ENCODE measurements around the gene MDM1. TPM values are rescaled to one million over a fixed set of nuclear protein-coding genes. Genes with fewer than 3 reads are reported as not detected.

The MDM1 gene
- total and polyA plus RNA-seq, 10 donors = 13.5 to 38.9 (median 21.9) TPM

- intact Hi-C loops (cut with DNase I; ENCODE audit: low total_unique reads) = no loop called here
- H3K36me3 ChIP-seq = no peaks in the 10 kb centered on the region
- TF ChIP-seq CTCF (IDR thresholded peaks at IDR 0.05 in 8 of 11, conservative IDR thresholded peaks at IDR 0.05 in 3 of 11) (no peak), POLR2A (IDR thresholded peaks at IDR 0.05) (no peak), POLR2AphosphoS5 (IDR thresholded peaks at IDR 0.05) (no peak)
- no peak overlapping the region for H3K4me3 ChIP-seq
- DNase-seq = no peak
- 84 to 98% (median 89%) methylated on average over 3 of the region's 3 CpGs for WGBS, 5 donors
- H3K27ac ChIP-seq = peak overlapping the region in 2 of 8 donors; percentile 55 to 93
- peaks cover 5 to 98% (median 68%) of the 10 kb centered on the region in 6 donors for H3K4me1 ChIP-seq
- no peaks in the 10 kb centered on the region for H3K27me3 ChIP-seq (replicated peaks in 1 of 7)
- H3K9me3 ChIP-seq = no peaks in the 10 kb centered on the region
Observed at GRCh38 chr12:68370667-68371066, 38.5 kb upstream of the MDM1 start.

GRCh38 chr12:68370006-68370590 lies 37.9 kb upstream of the MDM1 start:
- Histone ChIP-seq H3K9me3 (no peaks in the 10 kb centered on the region), H3K27ac (peak overlapping the region in 3 of 8 donors; percentile 13 to 93 (median 55)), H3K27me3 (replicated peaks in 1 of 7) (no peaks in the 10 kb centered on the region), H3K36me3 (no peaks in the 10 kb centered on the region), H3K4me1 (peaks cover 9 to 98% (median 73%) of the 10 kb centered on the region in 6 donors), H3K4me3 (no peak overlapping the region)
- no peak for DNase-seq
- intact Hi-C loops (cut with DNase I; ENCODE audit: low total_unique reads) = no loop called here
- no peak for TF ChIP-seq POLR2A (IDR thresholded peaks at IDR 0.05)
- no peak for TF ChIP-seq CTCF (IDR thresholded peaks at IDR 0.05 in 8 of 11, conservative IDR thresholded peaks at IDR 0.05 in 3 of 11)
- TF ChIP-seq POLR2AphosphoS5 (IDR thresholded peaks at IDR 0.05) = no peak
- WGBS, 5 donors = 71 to 81% (median 74%) methylated on average over 5 to 8 of the region's 8 CpGs

- intact Hi-C loops (cut with DNase I; ENCODE audit: low total_unique reads) = no loop called here
- Histone ChIP-seq H3K27me3 (replicated peaks in 1 of 7) (no peaks in the 10 kb centered on the region), H3K4me3 (peak overlapping the region in 1 of 8 donors; percentile 13), H3K36me3 (no peaks in the 10 kb centered on the region), H3K9me3 (no peaks in the 10 kb centered on the region), H3K27ac (peak overlapping the region in 7 of 8 donors; percentile 4 to 93 (median 87)), H3K4me1 (peaks cover 21 to 100% (median 74%) of the 10 kb centered on the region in 6 donors)
- TF ChIP-seq CTCF (IDR thresholded peaks at IDR 0.05 in 8 of 11, conservative IDR thresholded peaks at IDR 0.05 in 3 of 11) = no peak
- TF ChIP-seq POLR2A (IDR thresholded peaks at IDR 0.05) = no peak
- no peak for TF ChIP-seq POLR2AphosphoS5 (IDR thresholded peaks at IDR 0.05)
- WGBS, 5 donors = 36 to 47% (median 42%) methylated on average over 2 of the region's 2 CpGs
- no peak for DNase-seq
Observed at GRCh38 chr12:68368327-68368726, 36.2 kb upstream of the MDM1 start.

- H3K27ac ChIP-seq = peak overlapping the region in 7 of 8 donors; percentile 28 to 93 (median 87)
Observed at GRCh38 chr12:68367903-68368302, 35.7 kb upstream of the MDM1 start.

More at GRCh38 chr12:68367903-68368302, 35.7 kb upstream of the MDM1 start:
- intact Hi-C loops (cut with DNase I; ENCODE audit: low total_unique reads) = no loop called here
- DNase-seq = no peak
- H3K9me3 ChIP-seq = no peaks in the 10 kb centered on the region
- TF ChIP-seq POLR2AphosphoS5 (IDR thresholded peaks at IDR 0.05) = no peak
- no peak for TF ChIP-seq CTCF (IDR thresholded peaks at IDR 0.05 in 8 of 11, conservative IDR thresholded peaks at IDR 0.05 in 3 of 11)
- TF ChIP-seq POLR2A (IDR thresholded peaks at IDR 0.05) = no peak
- peak overlapping the region in 1 of 8 donors; percentile 13 for H3K4me3 ChIP-seq
- H3K27me3 ChIP-seq (replicated peaks in 1 of 7) = no peaks in the 10 kb centered on the region
- WGBS, 5 donors = 57 to 77% (median 60%) methylated on average over 2 of the region's 2 CpGs
- no peaks in the 10 kb centered on the region for H3K36me3 ChIP-seq
- H3K4me1 ChIP-seq = peaks cover 21 to 100% (median 71%) of the 10 kb centered on the region in 6 donors
